Upper lobe of left lung (tissue), 4 donors: ENCODE data around the gene AFG1L.

Experiments used
- POLR2A ChIP-seq, 4 donors: fragments of 450-650 bp; IDR thresholded peaks; one replicate each; pipeline ENCODE4 v1.5.1; 2016 to 2017; ENCODE audit warnings: antibody characterized with exemption in 4 of 4, mild to moderate bottlenecking in 2 of 4
- POLR2AphosphoS5 ChIP-seq, 2 donors: sonication (generic); formaldehyde crosslinking; IDR thresholded peaks; one replicate each; pipeline ENCODE4 v1.5.1; 2017; ENCODE audit warnings: antibody characterized with exemption in 2 of 2
- TF ChIP-seq, protein P1 (sequence below), 6 experiments: fragments of 450-650 bp in 4 of 6; fragments of 200-600 bp in 2 of 6; sonication (generic) in 2 of 6; IDR thresholded peaks; one replicate each; pipeline ENCODE4 v1.5.1; 2016 to 2019; ENCODE audit warnings: antibody characterized with exemption in 6 of 6

DNA sequence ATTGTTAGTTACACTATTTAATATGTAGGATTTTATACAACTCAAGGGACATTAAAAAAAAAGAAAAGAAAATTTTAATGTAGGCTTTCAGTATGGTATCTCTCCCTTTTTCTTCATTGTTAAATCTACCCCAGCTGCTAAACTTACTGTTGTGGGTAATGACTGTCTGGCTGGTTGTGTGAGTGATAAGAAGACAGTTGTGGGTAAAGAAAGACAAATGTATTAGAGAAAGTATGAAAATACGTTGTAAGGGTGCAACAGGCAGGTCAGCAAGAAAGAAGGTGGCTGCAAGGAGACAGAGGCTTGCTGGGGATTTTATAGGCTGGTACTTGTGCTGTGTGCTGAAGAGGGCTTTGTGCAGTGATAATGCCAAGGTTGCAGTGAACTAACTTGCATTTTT is 174.5 kb downstream of the AFG1L start:
- TF ChIP-seq, protein P1, sequence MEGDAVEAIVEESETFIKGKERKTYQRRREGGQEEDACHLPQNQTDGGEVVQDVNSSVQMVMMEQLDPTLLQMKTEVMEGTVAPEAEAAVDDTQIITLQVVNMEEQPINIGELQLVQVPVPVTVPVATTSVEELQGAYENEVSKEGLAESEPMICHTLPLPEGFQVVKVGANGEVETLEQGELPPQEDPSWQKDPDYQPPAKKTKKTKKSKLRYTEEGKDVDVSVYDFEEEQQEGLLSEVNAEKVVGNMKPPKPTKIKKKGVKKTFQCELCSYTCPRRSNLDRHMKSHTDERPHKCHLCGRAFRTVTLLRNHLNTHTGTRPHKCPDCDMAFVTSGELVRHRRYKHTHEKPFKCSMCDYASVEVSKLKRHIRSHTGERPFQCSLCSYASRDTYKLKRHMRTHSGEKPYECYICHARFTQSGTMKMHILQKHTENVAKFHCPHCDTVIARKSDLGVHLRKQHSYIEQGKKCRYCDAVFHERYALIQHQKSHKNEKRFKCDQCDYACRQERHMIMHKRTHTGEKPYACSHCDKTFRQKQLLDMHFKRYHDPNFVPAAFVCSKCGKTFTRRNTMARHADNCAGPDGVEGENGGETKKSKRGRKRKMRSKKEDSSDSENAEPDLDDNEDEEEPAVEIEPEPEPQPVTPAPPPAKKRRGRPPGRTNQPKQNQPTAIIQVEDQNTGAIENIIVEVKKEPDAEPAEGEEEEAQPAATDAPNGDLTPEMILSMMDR (IDR thresholded peaks at IDR 0.05): no peak
- no peak for TF ChIP-seq POLR2A (IDR thresholded peaks at IDR 0.05)
- no peak for TF ChIP-seq POLR2AphosphoS5 (IDR thresholded peaks at IDR 0.05)
